B cell (primary cell): Measurements from ENCODE around the gene HTR3C. TPM values are rescaled to one million over a fixed set of nuclear protein-coding genes. Genes with fewer than 3 reads are reported as not detected.

Experiments used
- ATAC-seq: fragments of 200-7000 bp; cut with Tn5 transposase; one replicate; pipeline ENCODE4 v1.10.0; 2021; ENCODE audit warnings: low read depth, mild to moderate bottlenecking, moderate number of reproducible peaks, moderate library complexity
- CTCF ChIA-PET: fragments of 350-600 bp; sonication (Branson Sonifier 250); formaldehyde crosslinking; loops from one replicate; lab custom pipeline; 2021; ENCODE audit warnings: antibody characterized with exemption, inconsistent platforms; lab: Charles Lee
- POLR2A ChIA-PET: fragments of 350-600 bp; sonication (Branson Sonifier 250); formaldehyde crosslinking; loops from one replicate; lab custom pipeline; 2021; ENCODE audit warnings: antibody characterized with exemption; lab: Charles Lee
- DNase-seq: peaks from one replicate; pipeline ENCODE4 v3.0.0; 2013
- H2AFZ ChIP-seq: 2 replicates; pipeline ENCODE4 v1.6.1; 2012; ENCODE audit warnings: mild to moderate bottlenecking, low read depth, low read length; ENCODE audit not compliant: insufficient read depth, poor library complexity, severe bottlenecking
- H3K27ac ChIP-seq, 2 donors: 1 replicate in 1 of 2; 2 replicates in 1 of 2; pipeline ENCODE4 v1.5.1; 2012 to 2013; ENCODE audit warnings: low read length in 2 of 2, mild to moderate bottlenecking in 2 of 2, moderate library complexity in 1 of 2
- H3K27me3 ChIP-seq, 4 experiments: fragments of 200-600 bp in 1 of 4; sonication (generic) in 1 of 4; replicated peaks in 1 of 4; 1 replicate in 2 of 4; 2 replicates in 2 of 4; pipeline versions ENCODE4 v1.6.1 to v1.7.0; 2013 to 2016; ENCODE audit warnings: low read length in 3 of 4, mild to moderate bottlenecking in 2 of 4, mixed read lengths in 1 of 4, moderate library complexity in 1 of 4; ENCODE audit not compliant: insufficient read depth in 4 of 4, control insufficient read depth in 3 of 4; ENCODE audit errors: control extremely low read depth in 1 of 4
- H3K36me3 ChIP-seq, 2 experiments: replicated peaks in 1 of 2; 1 replicate in 1 of 2; 2 replicates in 1 of 2; pipeline versions ENCODE4 v1.6.1 to v1.7.1; 2013; ENCODE audit warnings: low read length in 1 of 2; ENCODE audit not compliant: insufficient read depth in 2 of 2, control insufficient read depth in 1 of 2; ENCODE audit errors: control extremely low read depth in 1 of 2, extremely low read depth in 1 of 2
- H3K4me1 ChIP-seq, 2 donors: fragments of 200-600 bp in 1 of 2; sonication (generic) in 1 of 2; 1 replicate in 1 of 2; 2 replicates in 1 of 2; pipeline versions ENCODE4 v1.5.1 to v1.6.1; 2013 to 2017; ENCODE audit warnings: low read length in 2 of 2; ENCODE audit not compliant: control insufficient read depth in 2 of 2, insufficient read depth in 2 of 2
- H3K4me2 ChIP-seq: replicated peaks from 2 replicates; pipeline ENCODE3; 2012; ENCODE audit warnings: mild to moderate bottlenecking, low read depth, low read length; ENCODE audit not compliant: poor library complexity, severe bottlenecking
- H3K4me3 ChIP-seq, 5 experiments: fragments of 200-600 bp in 1 of 5; sonication (generic) in 1 of 5; 1 replicate in 3 of 5; 2 replicates in 2 of 5; pipeline versions ENCODE4 v1.5.1 to v1.7.0; 2011 to 2016; ENCODE audit warnings: low read length in 4 of 5, mild to moderate bottlenecking in 4 of 5, low read depth in 2 of 5, control low read depth in 1 of 5, moderate library complexity in 1 of 5; ENCODE audit not compliant: insufficient read depth in 1 of 5; ENCODE audit errors: control extremely low read depth in 1 of 5, extremely low read depth in 1 of 5
- H3K79me2 ChIP-seq: fragments of 200-600 bp; sonication (generic); one replicate; pipeline ENCODE4 v1.6.0; 2016; ENCODE audit warnings: low read length; ENCODE audit not compliant: control insufficient read depth, insufficient read depth
- H3K9ac ChIP-seq: fragments of 200-600 bp; sonication (generic); 2 replicates; pipeline ENCODE4 v1.6.1; 2017; ENCODE audit warnings: mild to moderate bottlenecking, low read length, moderate library complexity
- H3K9me3 ChIP-seq, 3 donors: one replicate each; pipeline versions ENCODE4 v1.6.1 to v1.7.1; 2013; ENCODE audit warnings: low read length in 2 of 3; ENCODE audit not compliant: control insufficient read depth in 2 of 3, insufficient read depth in 1 of 3; ENCODE audit errors: control extremely low read depth in 1 of 3
- H4K20me1 ChIP-seq: 2 replicates; pipeline ENCODE4 v1.6.0; 2012; ENCODE audit warnings: mild to moderate bottlenecking, low read length; ENCODE audit not compliant: insufficient read depth, control insufficient read depth, poor library complexity, severe bottlenecking
- H3K27ac Mint-ChIP-seq: one replicate; pipeline ENCODE4 v1.8.0; 2021; ENCODE audit warnings: mixed read lengths
- H3K27me3 Mint-ChIP-seq: one replicate; pipeline ENCODE4 v1.8.0; 2021; ENCODE audit warnings: mixed read lengths
- H3K4me1 Mint-ChIP-seq: one replicate; pipeline ENCODE4 v1.8.0; 2021; ENCODE audit warnings: mixed read lengths
- H3K4me3 Mint-ChIP-seq: one replicate; pipeline ENCODE4 v1.8.0; 2021; ENCODE audit warnings: mixed read lengths
- H3K9me3 Mint-ChIP-seq: one replicate; pipeline ENCODE4 v1.8.0; 2022; ENCODE audit warnings: mixed read lengths; ENCODE audit not compliant: insufficient read depth
- EZH2 ChIP-seq: IDR thresholded peaks from 2 replicates; pipeline ENCODE4 v1.6.1; 2012; ENCODE audit warnings: borderline replicate concordance, low read depth, mild to moderate bottlenecking, moderate library complexity, low read length; ENCODE audit not compliant: insufficient read depth, poor library complexity, severe bottlenecking
- WGBS: methylation state at CpG from one replicate; pipeline ENCODE4 v1.1.5; 2013; ENCODE audit warnings: missing lambda C conversion rate; ENCODE audit not compliant: insufficient coverage; 5-methylcytosine and 5-hydroxymethylcytosine counted together
- intact Hi-C: fragments of 100-400 bp; cut with micrococcal nuclease; formaldehyde crosslinking; loops from one replicate; pipeline ENCODE4 v1.10.0; 2022
- polyA plus RNA-seq: library from polyadenylated mRNA; depleted of rRNA; stranded (reverse); fragments of >200 nt; gene quantifications from 2 replicates; pipeline ENCODE4 v1.2.3, GENCODE V29; 2012
- total RNA-seq, 2 donors: library from RNA; stranded (reverse); fragments of 120-200 nt in 1 of 2; gene quantifications; 1 replicate in 1 of 2; 2 replicates in 1 of 2; pipeline versions ENCODE4 v1.2.3 to v1.2.4, GENCODE V29; 2013 to 2022
- TF ChIP-seq, protein P1 (sequence below): fragments of 200-600 bp; IDR thresholded peaks from one replicate; pipeline ENCODE4 v1.8.0; 2022; ENCODE audit warnings: antibody characterized with exemption, mild to moderate bottlenecking

HTR3C gene
- total and polyA plus RNA-seq, 2 donors (not counting 1 experiment from before 2014, with no cell fraction given), result not detected

DNA sequence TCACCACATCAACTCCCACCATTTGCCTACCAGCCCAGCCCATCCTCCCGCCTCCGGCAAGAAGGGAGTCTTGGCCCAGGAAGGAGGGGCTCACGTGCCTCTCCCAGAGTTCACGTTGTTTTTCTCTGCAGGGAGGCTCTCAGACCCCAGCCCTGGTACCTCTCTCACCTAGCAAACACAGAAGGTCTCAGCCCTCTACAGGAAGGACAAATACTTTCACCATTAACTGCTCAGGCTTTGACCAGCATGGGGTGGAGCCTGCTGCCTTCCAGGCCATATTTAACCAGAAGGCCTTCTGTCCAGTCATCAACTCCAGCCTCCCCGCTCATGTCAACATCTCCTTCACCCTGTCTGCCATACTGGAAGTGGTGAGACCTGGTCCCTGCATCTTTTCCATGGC, 25.0 kb downstream of the HTR3C start:
- H3K9me3 ChIP-seq, result peaks cover 0 to 7% (median 0%) of the 10 kb centered on the region in 3 donors
- WGBS, result 86% methylated on average over 5 of the region's 5 CpGs
- POLR2A ChIA-PET, result no interaction called here
- no peak overlapping the region for H3K9ac ChIP-seq
- Mint-ChIP-seq H3K4me1 (peaks cover 1% of the 10 kb centered on the region), H3K27me3 (peaks cover 14% of the 10 kb centered on the region), H3K9me3 (no peaks in the 10 kb centered on the region), H3K4me3 (no peak overlapping the region), H3K27ac (no peak overlapping the region)
- H3K4me2 ChIP-seq, result no peak overlapping the region
- H3K79me2 ChIP-seq, result no peaks in the 10 kb centered on the region
- no peaks in the 10 kb centered on the region for H4K20me1 ChIP-seq
- H3K36me3 ChIP-seq, result no peaks in the 10 kb centered on the region
- no peaks in the 10 kb centered on the region for H3K4me1 ChIP-seq
- TF ChIP-seq, protein P1, sequence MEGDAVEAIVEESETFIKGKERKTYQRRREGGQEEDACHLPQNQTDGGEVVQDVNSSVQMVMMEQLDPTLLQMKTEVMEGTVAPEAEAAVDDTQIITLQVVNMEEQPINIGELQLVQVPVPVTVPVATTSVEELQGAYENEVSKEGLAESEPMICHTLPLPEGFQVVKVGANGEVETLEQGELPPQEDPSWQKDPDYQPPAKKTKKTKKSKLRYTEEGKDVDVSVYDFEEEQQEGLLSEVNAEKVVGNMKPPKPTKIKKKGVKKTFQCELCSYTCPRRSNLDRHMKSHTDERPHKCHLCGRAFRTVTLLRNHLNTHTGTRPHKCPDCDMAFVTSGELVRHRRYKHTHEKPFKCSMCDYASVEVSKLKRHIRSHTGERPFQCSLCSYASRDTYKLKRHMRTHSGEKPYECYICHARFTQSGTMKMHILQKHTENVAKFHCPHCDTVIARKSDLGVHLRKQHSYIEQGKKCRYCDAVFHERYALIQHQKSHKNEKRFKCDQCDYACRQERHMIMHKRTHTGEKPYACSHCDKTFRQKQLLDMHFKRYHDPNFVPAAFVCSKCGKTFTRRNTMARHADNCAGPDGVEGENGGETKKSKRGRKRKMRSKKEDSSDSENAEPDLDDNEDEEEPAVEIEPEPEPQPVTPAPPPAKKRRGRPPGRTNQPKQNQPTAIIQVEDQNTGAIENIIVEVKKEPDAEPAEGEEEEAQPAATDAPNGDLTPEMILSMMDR, result no peak
- ATAC-seq, result no peak
- no peak overlapping the region for H3K4me3 ChIP-seq
- H3K27ac ChIP-seq, result no peak overlapping the region
- H3K27me3 ChIP-seq, result peaks cover 0 to 3% (median 0%) of the 10 kb centered on the region in 4 experiments
- intact Hi-C loops, result no loop called here
- no peak overlapping the region for H2AFZ ChIP-seq
- CTCF ChIA-PET, result no interaction called here
- DNase-seq, result no peak

GRCh38 chr3:184078851-184079250, 26.0 kb downstream of the HTR3C start:
- no peak for TF ChIP-seq EZH2
- TF ChIP-seq, protein P1, result no peak
- Histone ChIP-seq H3K9ac (no peak overlapping the region), H3K27me3 (peaks cover 0 to 3% (median 0%) of the 10 kb centered on the region in 4 experiments), H3K36me3 (no peaks in the 10 kb centered on the region), H3K4me1 (no peaks in the 10 kb centered on the region), H3K27ac (no peak overlapping the region), H4K20me1 (no peaks in the 10 kb centered on the region), H3K4me2 (no peak overlapping the region), H3K4me3 (no peak overlapping the region), H2AFZ (no peak overlapping the region), H3K79me2 (no peaks in the 10 kb centered on the region), H3K9me3 (peaks cover 0 to 9% (median 0%) of the 10 kb centered on the region in 3 donors)
- ChIA-PET POLR2A (no interaction called here), CTCF (no interaction called here)
- intact Hi-C loops, result no loop called here
- Mint-ChIP-seq H3K9me3 (no peaks in the 10 kb centered on the region), H3K27me3 (peaks cover 14% of the 10 kb centered on the region), H3K27ac (no peak overlapping the region), H3K4me3 (no peak overlapping the region), H3K4me1 (peaks cover 1% of the 10 kb centered on the region)
- ATAC-seq, result no peak
- no peak for DNase-seq
- no CpG with 5 or more reads among the region's 3 CpGs for WGBS
